Tibial nerve (tissue), 3 donors: ENCODE measurements around the gene BRAT1.

Experiments
- CTCF ChIP-seq, 5 experiments: fragments of 200-600 bp in 3 of 5; fragments of 450-650 bp in 2 of 5; sonication (generic) in 3 of 5; IDR thresholded peaks; one replicate each; pipeline ENCODE4 v1.5.1; 2016 to 2019; ENCODE audit warnings: antibody characterized with exemption in 5 of 5, mild to moderate bottlenecking in 3 of 5, moderate library complexity in 2 of 5
- POLR2A ChIP-seq, 2 donors: fragments of 450-650 bp; IDR thresholded peaks; one replicate each; pipeline ENCODE4 v1.6.1; 2017; ENCODE audit warnings: antibody characterized with exemption in 2 of 2, mild to moderate bottlenecking in 2 of 2, moderate library complexity in 2 of 2

DNA sequence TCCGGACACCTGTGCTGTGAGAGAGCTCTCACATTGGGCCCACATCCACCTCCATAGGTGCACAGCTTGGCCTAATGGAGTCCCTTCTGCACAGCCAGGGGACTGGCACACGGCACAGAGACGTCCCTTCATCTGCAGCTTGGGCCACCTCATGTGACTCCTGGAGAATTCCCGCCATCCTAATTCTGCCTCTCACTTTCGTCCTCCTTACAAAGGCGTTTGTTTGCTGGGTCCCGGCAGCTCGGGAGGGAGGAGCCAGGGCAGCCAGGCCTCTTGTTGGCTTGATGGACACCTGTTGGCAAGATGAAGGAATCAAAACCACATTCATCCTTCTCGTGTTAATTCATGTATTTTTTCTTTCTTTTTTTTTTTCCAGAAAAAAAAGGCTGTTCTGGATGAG lies 45.7 kb upstream of the BRAT1 start:
- TF ChIP-seq CTCF (IDR thresholded peaks at IDR 0.05) (no peak), POLR2A (IDR thresholded peaks at IDR 0.05) (no peak)
